ENCODE measurements around the gene FTCD. TPM values are rescaled to one million over a fixed set of nuclear protein-coding genes. Genes with fewer than 3 reads are reported as not detected.

The FTCD gene
- total and polyA plus RNA-seq, 4 donors: 0.50 to 8.7 (median 1.8) TPM

DNA sequence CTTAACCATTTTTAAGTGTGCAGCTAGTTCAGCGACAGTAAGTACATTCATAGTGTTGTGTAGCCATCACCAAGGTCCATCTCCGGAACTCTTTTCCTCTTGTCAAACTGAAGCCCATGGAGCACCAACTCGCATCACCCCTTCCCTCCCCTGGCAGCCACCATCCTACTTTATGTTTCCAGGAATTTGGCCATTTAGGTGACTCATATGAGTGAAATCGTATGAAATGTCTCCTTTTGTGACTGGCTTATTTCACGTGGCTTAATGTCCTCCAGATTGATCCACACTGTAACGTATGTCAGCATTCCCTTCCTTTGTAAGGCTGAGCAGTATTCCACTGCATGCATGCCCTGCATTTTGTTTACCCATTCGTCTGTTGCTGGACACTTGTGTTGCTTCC, 55.0 kb downstream of the FTCD start:
- Histone ChIP-seq H3K4me1 (ENCODE audit: control insufficient read depth in 1 of 2, insufficient read depth in 2 of 2, low read length in 2 of 2) (no peaks in the 10 kb centered on the region), H3K36me3 (ENCODE audit: control insufficient read depth in 1 of 2, insufficient read depth in 2 of 2, low read length in 1 of 2) (no peaks in the 10 kb centered on the region), H3K4me3 (ENCODE audit: low read length in 2 of 2) (no peak overlapping the region), H3K27me3 (ENCODE audit: control insufficient read depth in 1 of 2, insufficient read depth in 2 of 2, low read length in 1 of 2) (no peaks in the 10 kb centered on the region), H3K9me3 (ENCODE audit: control insufficient read depth, low read length) (no peaks in the 10 kb centered on the region), H3K27ac (ENCODE audit: low read depth in 1 of 2, low read length in 2 of 2) (no peak overlapping the region)
- ATAC-seq (ENCODE audit: low FRiP score) (no peak), DNase-seq (peak in 1 of 2 donors; percentile 55)
- WGBS, 2 donors: 34 to 35% methylated on average over 7 of the region's 7 CpGs
- intact Hi-C loops (cut with DNase I): no loop called here

DNA sequence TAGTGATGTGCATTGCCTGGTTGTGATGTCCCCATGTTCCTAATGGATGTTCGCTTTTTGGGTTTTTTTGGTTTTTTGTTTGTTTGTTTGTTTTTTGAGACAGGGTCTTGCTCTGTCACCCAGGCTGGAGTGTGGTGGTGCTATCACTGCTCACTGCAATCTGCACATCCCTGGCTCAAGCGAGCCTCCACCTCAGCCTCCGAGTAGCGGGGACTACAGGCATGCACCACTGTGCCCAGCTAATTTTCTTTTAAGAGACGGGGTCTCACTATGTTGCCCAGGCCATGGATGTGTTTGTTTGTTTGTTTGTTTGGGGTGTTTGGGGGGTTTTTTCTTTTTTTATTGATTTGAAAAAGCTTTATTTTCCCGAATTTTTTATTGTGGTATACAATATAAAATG, 55.4 kb downstream of the FTCD start:
- no peak overlapping the region for H3K4me3 ChIP-seq (ENCODE audit: low read length in 2 of 2)
- no peaks in the 10 kb centered on the region for H3K9me3 ChIP-seq (ENCODE audit: control insufficient read depth, low read length)
- intact Hi-C loops (cut with DNase I): no loop called here
- WGBS, 2 donors: 87 to 89% methylated on average over 6 of the region's 6 CpGs
- no peaks in the 10 kb centered on the region for H3K27me3 ChIP-seq (ENCODE audit: control insufficient read depth in 1 of 2, insufficient read depth in 2 of 2, low read length in 1 of 2)
- H3K4me1 ChIP-seq (ENCODE audit: control insufficient read depth in 1 of 2, insufficient read depth in 2 of 2, low read length in 2 of 2): no peaks in the 10 kb centered on the region
- H3K27ac ChIP-seq (ENCODE audit: low read depth in 1 of 2, low read length in 2 of 2): no peak overlapping the region
- no peaks in the 10 kb centered on the region for H3K36me3 ChIP-seq (ENCODE audit: control insufficient read depth in 1 of 2, insufficient read depth in 2 of 2, low read length in 1 of 2)
- DNase-seq (peak in 1 of 2 donors; percentile 41), ATAC-seq (ENCODE audit: low FRiP score) (no peak)

DNA sequence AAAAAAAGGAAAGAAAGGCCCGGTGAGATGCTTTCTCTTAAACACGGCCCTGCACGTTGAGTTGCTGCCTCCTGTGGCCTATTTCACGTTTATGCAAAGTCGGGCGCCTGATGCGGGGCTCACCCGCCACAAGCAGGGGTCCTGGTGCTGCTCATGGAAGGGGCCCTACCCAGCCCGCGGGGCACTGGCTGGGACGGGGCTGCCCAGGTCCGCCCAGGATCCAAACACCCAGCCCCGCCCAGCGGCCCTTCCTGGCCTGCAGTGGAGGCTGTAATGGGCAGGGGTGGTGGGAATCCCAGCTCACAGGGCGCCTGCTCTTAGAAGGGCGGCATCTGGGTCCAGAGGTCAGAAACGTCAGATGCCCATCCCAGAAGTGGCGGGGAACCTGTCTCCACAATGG, 55.9 kb downstream of the FTCD start:
- H3K27me3 ChIP-seq (ENCODE audit: control insufficient read depth in 1 of 2, insufficient read depth in 2 of 2, low read length in 1 of 2): no peaks in the 10 kb centered on the region
- no peaks in the 10 kb centered on the region for H3K9me3 ChIP-seq (ENCODE audit: control insufficient read depth, low read length)
- DNase-seq (peak; percentile 63 to 80), ATAC-seq (ENCODE audit: low FRiP score) (no peak)
- intact Hi-C loops (cut with DNase I): loop anchor here (1.0 to 5.0 kb wide), 4 partner anchors 37 to 127 kb away; no protein-coding TSS in a partner anchor
- peak overlapping the region in 1 of 2 donors; percentile 9 for H3K27ac ChIP-seq (ENCODE audit: low read depth in 1 of 2, low read length in 2 of 2)
- 17 to 24% methylated on average over 18 of the region's 18 CpGs for WGBS, 2 donors
- no peaks in the 10 kb centered on the region for H3K4me1 ChIP-seq (ENCODE audit: control insufficient read depth in 1 of 2, insufficient read depth in 2 of 2, low read length in 2 of 2)
- H3K4me3 ChIP-seq (ENCODE audit: low read length in 2 of 2): peak overlapping the region; percentile 27 to 81
- H3K36me3 ChIP-seq (ENCODE audit: control insufficient read depth in 1 of 2, insufficient read depth in 2 of 2, low read length in 1 of 2): no peaks in the 10 kb centered on the region

DNA sequence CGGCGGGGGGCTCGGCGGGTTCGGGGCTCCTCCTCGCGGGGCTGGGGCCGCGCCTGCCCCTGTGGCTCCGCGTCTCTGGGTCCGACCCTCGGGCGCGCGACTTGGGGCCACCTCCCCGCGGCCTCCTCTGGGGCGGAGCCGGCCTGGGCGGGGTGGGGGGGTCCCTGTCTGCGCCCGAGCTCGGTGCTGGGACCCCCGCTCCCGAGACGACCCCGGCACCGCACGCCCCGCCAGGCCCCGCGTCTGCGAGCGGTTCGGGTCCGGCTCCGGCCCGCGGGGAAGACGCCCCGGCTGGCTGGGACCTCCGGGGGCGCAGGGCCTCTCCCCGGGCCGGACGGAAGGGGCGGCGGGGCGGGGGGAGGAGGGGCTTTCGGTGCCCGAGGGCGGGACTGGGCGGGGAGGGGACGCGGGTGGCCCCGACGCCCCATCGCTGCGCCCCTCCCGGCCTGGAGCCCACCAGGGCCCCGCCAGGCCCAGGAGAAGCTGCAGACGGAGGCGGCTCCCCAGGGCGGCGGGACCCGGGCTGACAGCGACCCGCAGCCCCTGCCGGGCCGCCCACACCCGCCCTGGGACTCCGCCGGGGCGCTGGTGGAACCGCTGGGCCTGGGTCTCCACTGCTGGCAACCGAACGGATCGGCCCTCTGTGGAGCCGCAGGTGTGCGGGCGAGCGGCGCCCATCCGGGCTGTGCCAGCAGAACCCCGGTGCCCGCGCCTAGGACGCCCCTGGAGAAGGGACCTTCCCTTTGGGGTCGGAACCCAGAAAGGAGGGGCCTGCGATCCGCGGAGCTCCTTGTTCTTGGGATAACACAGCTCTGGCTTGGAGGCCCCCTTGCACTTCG, 56.9 kb downstream of the FTCD start:
- 0 to 1% methylated on average over 25 to 94 of the region's 94 CpGs for WGBS, 2 donors
- H3K27me3 ChIP-seq (ENCODE audit: control insufficient read depth in 1 of 2, insufficient read depth in 2 of 2, low read length in 1 of 2): no peaks in the 10 kb centered on the region
- ATAC-seq (ENCODE audit: low FRiP score) (peak; percentile 59), DNase-seq (peak; percentile 54 to 80)
- H3K27ac ChIP-seq (ENCODE audit: low read depth in 1 of 2, low read length in 2 of 2): peak overlapping the region; percentile 92
- H3K4me3 ChIP-seq (ENCODE audit: low read length in 2 of 2): peak overlapping the region; percentile 84 to 98
- no peaks in the 10 kb centered on the region for H3K4me1 ChIP-seq (ENCODE audit: control insufficient read depth in 1 of 2, insufficient read depth in 2 of 2, low read length in 2 of 2)
- H3K36me3 ChIP-seq (ENCODE audit: control insufficient read depth in 1 of 2, insufficient read depth in 2 of 2, low read length in 1 of 2): no peaks in the 10 kb centered on the region
- H3K9me3 ChIP-seq (ENCODE audit: control insufficient read depth, low read length): no peaks in the 10 kb centered on the region
- intact Hi-C loops (cut with DNase I): loop anchor here (1.0 to 5.0 kb wide), 4 partner anchors 36 to 126 kb away; no protein-coding TSS in a partner anchor

DNA sequence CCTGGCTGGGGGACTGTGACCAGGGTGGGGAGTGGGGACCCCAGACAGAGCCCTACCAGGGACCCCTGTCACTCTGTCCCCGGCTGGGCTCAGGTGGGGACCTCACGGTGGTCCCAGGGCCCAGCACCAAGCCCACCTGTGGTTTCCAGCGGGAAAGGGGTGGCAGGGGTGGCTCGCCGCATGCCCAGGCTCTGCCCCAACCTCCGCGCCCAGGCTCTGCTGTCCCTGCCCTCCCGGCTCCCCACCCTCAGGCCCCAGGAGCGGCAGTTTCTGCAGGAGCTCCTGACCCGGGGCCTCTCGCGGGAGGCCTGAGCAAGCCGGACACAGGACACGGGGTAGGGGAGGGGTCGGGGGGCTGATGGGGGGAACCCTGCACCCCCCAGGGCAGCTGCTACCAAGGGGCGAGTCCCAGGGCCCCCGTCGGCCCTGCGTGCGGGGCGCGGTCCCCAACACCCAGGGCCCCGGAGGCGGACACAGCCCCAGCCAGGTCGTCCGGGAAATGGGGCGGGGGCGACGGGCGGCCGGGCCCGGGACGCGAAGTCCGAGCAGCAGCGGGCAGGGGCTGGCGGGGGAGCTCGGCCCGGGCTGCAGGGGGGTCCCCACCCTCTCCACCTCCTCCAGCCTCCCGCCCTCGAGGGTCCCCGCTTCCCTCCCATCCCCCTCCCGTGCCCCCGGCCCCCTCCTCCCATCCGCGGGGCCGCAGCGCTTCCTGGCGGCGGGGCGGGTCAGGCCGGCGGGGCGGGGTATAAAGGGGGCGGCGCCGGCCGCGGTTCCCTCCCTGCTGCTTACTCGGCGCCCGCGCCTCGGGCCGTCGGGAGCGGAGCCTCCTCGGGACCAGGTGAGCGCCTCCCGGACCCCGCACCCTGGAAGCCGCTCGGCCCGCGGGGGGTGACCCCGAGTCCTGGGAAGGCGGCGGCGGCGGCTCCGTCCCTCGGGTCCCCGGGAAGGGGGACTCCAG, 57.8 kb downstream of the FTCD start, which contains the start of gene COL6A2:
Gene COL6A2 (plus strand): TSS at position 777 of the 958 bp plus-strand sequence.
- Histone ChIP-seq H3K9me3 (ENCODE audit: control insufficient read depth, low read length) (no peaks in the 10 kb centered on the region), H3K27ac (ENCODE audit: low read depth in 1 of 2, low read length in 2 of 2) (peak within 1 kb of the TSS; percentile 92), H3K4me3 (ENCODE audit: low read length in 2 of 2) (peak within 1 kb of the TSS; percentile 84 to 98), H3K36me3 (ENCODE audit: control insufficient read depth in 1 of 2, insufficient read depth in 2 of 2, low read length in 1 of 2) (no peaks in the 10 kb centered on the region), H3K27me3 (ENCODE audit: control insufficient read depth in 1 of 2, insufficient read depth in 2 of 2, low read length in 1 of 2) (no peaks in the 10 kb centered on the region), H3K4me1 (ENCODE audit: control insufficient read depth in 1 of 2, insufficient read depth in 2 of 2, low read length in 2 of 2) (no peaks in the 10 kb centered on the region)
- intact Hi-C loops (cut with DNase I): loop anchor here (2.0 to 5.0 kb wide), 3 partner anchors 35 to 125 kb away; no protein-coding TSS in a partner anchor
- peak; percentile 75 to 91 for DNase-seq
- 0 to 1% methylated on average over 44 to 83 of the region's 83 CpGs for WGBS, 2 donors
- peak; percentile 87 for ATAC-seq (ENCODE audit: low FRiP score)

DNA sequence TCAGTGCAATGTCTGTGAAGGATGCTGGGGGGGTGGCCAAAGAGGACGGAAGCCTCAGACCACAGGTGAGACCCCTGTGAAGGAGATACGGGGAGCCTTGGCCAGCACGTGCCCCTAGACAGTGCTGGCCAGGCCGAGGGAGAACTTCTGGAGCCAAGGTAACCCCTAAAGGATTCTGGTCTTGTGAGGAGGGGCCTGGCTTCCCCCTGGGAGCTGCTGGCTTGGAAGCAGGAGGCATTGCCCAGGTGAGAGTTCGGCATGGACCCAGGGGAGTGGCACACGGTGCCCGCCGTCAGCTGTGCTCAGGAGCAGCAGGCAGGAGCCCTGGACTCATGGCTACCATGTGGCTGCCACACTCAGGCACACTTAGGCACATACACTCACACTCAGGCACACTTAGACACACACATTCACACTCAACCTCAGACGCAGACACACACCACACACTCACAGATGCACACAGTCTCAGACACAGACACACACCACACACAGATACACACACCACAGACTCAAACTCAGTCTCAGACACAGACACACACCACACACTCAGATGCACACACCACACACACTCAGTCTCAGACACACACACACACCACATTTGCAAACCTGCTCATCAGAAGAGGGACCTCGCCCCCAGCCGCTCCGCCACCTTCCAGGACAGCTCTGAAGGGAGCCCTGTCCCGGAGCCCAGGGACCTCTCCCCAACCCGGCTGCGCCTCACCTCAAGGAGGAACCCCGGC, 58.6 kb downstream of the FTCD start:
- intact Hi-C loops (cut with DNase I): loop anchor here in 1 of 2 donors (5.0 kb wide), 1 partner anchor 34 kb away; no protein-coding TSS in a partner anchor
- 62 to 67% methylated on average over 16 of the region's 16 CpGs for WGBS, 2 donors
- no peaks in the 10 kb centered on the region for H3K4me1 ChIP-seq (ENCODE audit: control insufficient read depth in 1 of 2, insufficient read depth in 2 of 2, low read length in 2 of 2)
- ATAC-seq (ENCODE audit: low FRiP score) (no peak), DNase-seq (peak; percentile 53 to 64)
- no peaks in the 10 kb centered on the region for H3K27me3 ChIP-seq (ENCODE audit: control insufficient read depth in 1 of 2, insufficient read depth in 2 of 2, low read length in 1 of 2)
- H3K36me3 ChIP-seq (ENCODE audit: control insufficient read depth in 1 of 2, insufficient read depth in 2 of 2, low read length in 1 of 2): no peaks in the 10 kb centered on the region
- peak overlapping the region; percentile 84 to 98 for H3K4me3 ChIP-seq (ENCODE audit: low read length in 2 of 2)
- peak overlapping the region; percentile 29 to 89 for H3K27ac ChIP-seq (ENCODE audit: low read depth in 1 of 2, low read length in 2 of 2)
- H3K9me3 ChIP-seq (ENCODE audit: control insufficient read depth, low read length): no peaks in the 10 kb centered on the region

DNA sequence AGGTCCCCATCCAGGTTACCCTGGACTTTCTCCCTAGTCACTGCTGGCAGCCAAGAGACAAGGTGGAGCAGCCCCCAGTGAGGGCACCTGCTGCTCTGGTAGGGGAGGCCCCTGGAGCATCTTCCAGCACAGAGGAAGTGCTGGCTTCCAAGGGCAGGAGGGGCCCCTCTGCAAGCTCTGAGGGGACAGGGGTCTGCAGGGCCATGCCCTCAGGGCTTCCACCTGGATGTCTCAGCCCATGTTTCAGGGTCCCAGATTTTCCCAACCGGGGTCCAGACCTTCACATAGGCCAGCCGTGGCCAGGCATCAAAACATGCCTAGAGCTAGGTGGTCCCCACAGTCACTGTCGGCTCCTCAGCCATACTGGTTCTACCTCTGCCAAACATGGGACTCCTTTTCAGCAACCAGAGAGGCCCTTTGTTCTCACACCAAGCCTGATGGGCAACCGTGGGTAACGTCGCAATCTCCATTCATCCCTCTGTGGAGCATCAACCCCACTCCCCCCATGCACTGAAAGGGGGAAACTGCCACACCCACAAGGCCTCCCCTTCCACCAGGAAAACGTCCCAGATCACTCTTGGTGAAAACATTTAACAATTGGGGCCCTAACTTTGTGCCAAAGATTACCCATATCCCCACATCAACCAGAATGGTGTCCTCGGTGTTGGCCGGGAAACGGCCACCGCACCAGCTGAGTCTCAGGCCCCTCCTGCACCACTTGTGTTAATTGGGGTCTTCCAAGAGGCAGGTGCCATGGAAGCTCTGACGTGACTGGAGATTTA, 59.4 kb downstream of the FTCD start:
- Histone ChIP-seq H3K9me3 (ENCODE audit: control insufficient read depth, low read length) (no peaks in the 10 kb centered on the region), H3K36me3 (ENCODE audit: control insufficient read depth in 1 of 2, insufficient read depth in 2 of 2, low read length in 1 of 2) (no peaks in the 10 kb centered on the region), H3K27ac (ENCODE audit: low read depth in 1 of 2, low read length in 2 of 2) (peak overlapping the region in 1 of 2 donors; percentile 13), H3K27me3 (ENCODE audit: control insufficient read depth in 1 of 2, insufficient read depth in 2 of 2, low read length in 1 of 2) (no peaks in the 10 kb centered on the region), H3K4me1 (ENCODE audit: control insufficient read depth in 1 of 2, insufficient read depth in 2 of 2, low read length in 2 of 2) (no peaks in the 10 kb centered on the region), H3K4me3 (ENCODE audit: low read length in 2 of 2) (no peak overlapping the region)
- DNase-seq: peak in 1 of 2 donors; percentile 55
- ATAC-seq (ENCODE audit: low FRiP score): no peak
- intact Hi-C loops (cut with DNase I): loop anchor here in 1 of 2 donors (5.0 kb wide), 1 partner anchor 34 kb away; no protein-coding TSS in a partner anchor
- 90 to 92% methylated on average over 12 of the region's 12 CpGs for WGBS, 2 donors

All from aorta (tissue), 5 donors.